MG63 (cell line): ENCODE results near the gene SIAH2. TPM values are rescaled to one million over a fixed set of nuclear protein-coding genes. Genes with fewer than 3 reads are reported as not detected.
"Not testable (repeated sequence)": the region's sequence is repeated elsewhere in the genome, so short reads cannot be mapped to it uniquely, and the experiment has no call there.

Source experiments
- DNase-seq: peaks from one replicate; pipeline ENCODE4 v3.0.0-alpha.2; 2020
- H3K27me3 ChIP-seq: fragments of 250-450 bp; sonication (Bioruptor Pico); 2 replicates; pipeline ENCODE4 v1.5.1; 2020; ENCODE audit warnings: mild to moderate bottlenecking, moderate library complexity
- H3K36me3 ChIP-seq: fragments of 250-450 bp; sonication (Bioruptor Pico); 2 replicates; pipeline ENCODE4 v1.5.1; 2020; ENCODE audit warnings: mild to moderate bottlenecking, moderate library complexity
- H3K4me3 ChIP-seq: fragments of 250-450 bp; sonication (Bioruptor Pico); 2 replicates; pipeline ENCODE4 v1.5.1; 2020; ENCODE audit warnings: mild to moderate bottlenecking, moderate library complexity
- H3K9me3 ChIP-seq: fragments of 250-450 bp; sonication (Bioruptor Pico); 2 replicates; pipeline ENCODE4 v1.5.1; 2020; ENCODE audit warnings: mild to moderate bottlenecking, moderate library complexity
- total RNA-seq: library from RNA; depleted of rRNA; stranded (reverse); fragments of >200 nt; shearing (Covaris generic); gene quantifications from 2 replicates; pipeline ENCODE4 v1.2.3, GENCODE V29; 2014; ENCODE audit warnings: low replicate concordance; rRNA removed

The SIAH2 gene, protein sequence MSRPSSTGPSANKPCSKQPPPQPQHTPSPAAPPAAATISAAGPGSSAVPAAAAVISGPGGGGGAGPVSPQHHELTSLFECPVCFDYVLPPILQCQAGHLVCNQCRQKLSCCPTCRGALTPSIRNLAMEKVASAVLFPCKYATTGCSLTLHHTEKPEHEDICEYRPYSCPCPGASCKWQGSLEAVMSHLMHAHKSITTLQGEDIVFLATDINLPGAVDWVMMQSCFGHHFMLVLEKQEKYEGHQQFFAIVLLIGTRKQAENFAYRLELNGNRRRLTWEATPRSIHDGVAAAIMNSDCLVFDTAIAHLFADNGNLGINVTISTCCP
- total RNA-seq: 27.4 and 31.3 TPM in 2 replicates

GRCh38 chr3:150763122-150763840, at the start of gene SIAH2:
SIAH2 (minus strand) TSS chr3:150763169; CDS start chr3:150762849, 320 bp downstream.
- H3K36me3 ChIP-seq: peaks cover 22% of the 10 kb centered on the region
- H3K9me3 ChIP-seq: no peaks in the 10 kb centered on the region
- DNase-seq: peak; percentile 97
- peak within 1 kb of the TSS; percentile 76 for H3K4me3 ChIP-seq
- no peaks in the 10 kb centered on the region for H3K27me3 ChIP-seq

DNA sequence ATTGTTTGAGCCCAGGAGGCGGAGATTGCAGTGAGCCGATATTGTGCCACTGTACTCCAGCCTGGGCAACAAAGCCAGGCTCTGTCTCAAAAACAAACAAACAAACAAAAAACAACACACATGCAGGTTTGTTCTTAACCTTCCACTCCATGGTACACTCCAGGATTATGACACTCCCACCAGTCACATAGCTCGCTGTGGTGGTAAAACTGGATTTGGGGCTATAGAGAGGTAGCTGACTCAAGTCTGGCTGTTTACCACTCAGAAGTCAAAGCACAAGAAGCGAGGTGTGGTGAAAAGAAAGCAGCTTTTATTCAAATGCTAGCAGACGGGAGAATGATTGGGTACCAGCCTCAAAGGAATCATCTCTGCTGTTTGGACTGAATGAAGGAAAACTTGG, 49.0 kb upstream of the SIAH2 start:
- H3K27me3 ChIP-seq: peaks cover 23% of the 10 kb centered on the region
- no peaks in the 10 kb centered on the region for H3K9me3 ChIP-seq
- DNase-seq: no peak
- H3K4me3 ChIP-seq: no peak overlapping the region
- H3K36me3 ChIP-seq: no peaks in the 10 kb centered on the region

DNA sequence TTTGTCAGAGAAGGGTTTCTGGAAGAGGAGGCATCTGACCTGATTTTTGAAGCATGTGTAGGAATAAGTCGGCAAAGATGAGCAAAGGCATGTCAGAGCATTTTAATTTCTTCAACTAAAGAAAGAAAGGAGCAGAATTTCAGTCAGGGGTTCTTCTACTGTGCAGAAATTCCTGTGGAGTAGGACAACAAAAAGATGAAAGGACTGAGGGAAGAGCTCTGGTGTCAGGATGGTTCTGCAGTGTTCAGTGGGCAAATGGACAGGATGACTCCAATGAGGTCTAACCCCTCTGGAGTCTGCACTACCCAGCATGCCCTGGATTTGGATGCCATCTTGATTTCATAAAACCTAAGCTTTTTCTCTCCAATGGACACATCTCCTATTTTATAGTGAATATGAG, 47.7 kb upstream of the SIAH2 start:
- no peak for DNase-seq
- Histone ChIP-seq H3K27me3 (peaks cover 25% of the 10 kb centered on the region), H3K36me3 (no peaks in the 10 kb centered on the region), H3K9me3 (no peaks in the 10 kb centered on the region), H3K4me3 (no peak overlapping the region)

DNA sequence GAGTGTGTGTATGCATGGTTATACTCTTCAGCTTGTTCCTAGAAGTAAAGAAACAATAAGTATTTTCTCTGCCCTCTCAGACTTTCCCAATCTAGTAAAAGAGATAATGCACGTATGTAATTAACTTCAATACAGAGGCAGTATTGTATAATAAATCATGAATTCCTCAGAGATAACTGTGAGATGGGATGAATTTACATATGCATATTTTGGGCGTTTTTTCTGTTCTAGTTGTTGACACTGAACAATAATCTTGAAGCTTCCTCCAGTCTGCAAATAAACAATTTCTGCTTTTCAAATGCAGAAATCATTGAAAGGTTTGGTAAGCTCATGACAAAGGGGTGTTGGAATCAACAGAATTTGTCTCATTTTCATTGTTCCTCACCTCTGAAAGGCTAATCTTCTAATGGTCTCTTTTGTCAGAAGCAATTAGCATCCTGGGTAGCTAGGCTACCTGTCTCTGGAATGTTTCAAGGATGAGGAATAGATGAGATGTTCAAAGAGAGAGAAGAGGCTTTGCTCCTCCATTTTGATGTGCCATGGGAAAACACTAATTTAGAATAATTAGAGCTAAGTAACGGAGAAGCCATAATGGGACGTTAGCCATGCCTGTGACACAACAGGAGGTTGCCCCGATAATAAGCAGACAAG, 43.3 kb upstream of the SIAH2 start:
- Histone ChIP-seq H3K27me3 (peaks cover 22% of the 10 kb centered on the region), H3K36me3 (no peaks in the 10 kb centered on the region), H3K9me3 (no peaks in the 10 kb centered on the region), H3K4me3 (no peak overlapping the region)
- no peak for DNase-seq

DNA sequence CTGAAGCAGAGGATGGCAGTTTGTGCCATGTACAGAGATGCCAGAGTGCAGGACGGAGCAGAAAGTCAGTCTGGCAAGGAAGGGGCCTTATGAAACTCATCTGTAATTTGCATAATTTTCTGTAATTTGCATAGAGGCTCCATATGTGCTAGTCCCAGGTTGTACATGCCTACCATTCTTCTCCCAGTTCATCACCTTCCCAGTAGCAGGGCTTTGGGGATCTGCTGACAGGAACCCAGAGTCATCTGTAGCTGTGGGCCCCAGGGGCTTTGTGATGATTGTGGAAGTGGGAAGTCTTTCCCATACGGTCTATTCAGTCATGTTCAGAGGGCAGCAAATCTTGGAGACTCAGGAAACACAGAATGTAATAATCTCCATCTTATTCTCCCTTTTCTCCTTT, 42.4 kb upstream of the SIAH2 start:
- Histone ChIP-seq H3K4me3 (no peak overlapping the region), H3K9me3 (no peaks in the 10 kb centered on the region), H3K36me3 (no peaks in the 10 kb centered on the region), H3K27me3 (peaks cover 19% of the 10 kb centered on the region)
- no peak for DNase-seq

DNA sequence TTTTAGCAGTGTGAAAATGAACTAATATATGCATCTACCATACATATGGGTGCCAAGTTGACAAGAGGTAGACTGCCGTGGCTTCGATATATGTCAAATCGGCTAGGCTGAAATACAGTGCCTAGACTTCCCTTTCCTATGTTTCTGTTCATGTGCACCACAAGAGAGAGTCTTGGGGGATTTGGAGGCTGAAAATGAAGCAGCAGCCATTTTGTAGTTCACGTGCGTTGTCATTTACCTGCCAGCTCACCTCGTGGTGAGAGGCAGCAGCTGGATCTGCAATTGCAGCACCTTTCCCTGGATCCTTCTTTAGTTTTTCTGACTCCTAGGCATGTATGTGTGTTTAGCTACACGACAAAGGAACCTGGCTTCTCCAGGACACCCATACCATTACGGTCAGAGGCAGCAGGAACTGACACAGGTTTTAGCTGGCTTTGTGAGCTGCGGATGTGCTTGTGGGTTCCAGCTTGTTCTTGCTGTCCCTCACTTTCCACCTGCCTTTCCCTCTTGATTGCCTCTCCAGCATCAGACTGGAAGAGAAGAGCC, 40.5 kb upstream of the SIAH2 start:
- DNase-seq: no peak
- H3K36me3 ChIP-seq: no peaks in the 10 kb centered on the region
- no peak overlapping the region for H3K4me3 ChIP-seq
- no peaks in the 10 kb centered on the region for H3K9me3 ChIP-seq
- peaks cover 24% of the 10 kb centered on the region for H3K27me3 ChIP-seq

- Histone ChIP-seq H3K4me3 (no peak overlapping the region), H3K36me3 (no peaks in the 10 kb centered on the region), H3K27me3 (peaks cover 38% of the 10 kb centered on the region), H3K9me3 (no peaks in the 10 kb centered on the region)
- DNase-seq: no peak
These were observed 37.8 kb upstream of the SIAH2 start for GRCh38 chr3:150800722-150801121.

DNA sequence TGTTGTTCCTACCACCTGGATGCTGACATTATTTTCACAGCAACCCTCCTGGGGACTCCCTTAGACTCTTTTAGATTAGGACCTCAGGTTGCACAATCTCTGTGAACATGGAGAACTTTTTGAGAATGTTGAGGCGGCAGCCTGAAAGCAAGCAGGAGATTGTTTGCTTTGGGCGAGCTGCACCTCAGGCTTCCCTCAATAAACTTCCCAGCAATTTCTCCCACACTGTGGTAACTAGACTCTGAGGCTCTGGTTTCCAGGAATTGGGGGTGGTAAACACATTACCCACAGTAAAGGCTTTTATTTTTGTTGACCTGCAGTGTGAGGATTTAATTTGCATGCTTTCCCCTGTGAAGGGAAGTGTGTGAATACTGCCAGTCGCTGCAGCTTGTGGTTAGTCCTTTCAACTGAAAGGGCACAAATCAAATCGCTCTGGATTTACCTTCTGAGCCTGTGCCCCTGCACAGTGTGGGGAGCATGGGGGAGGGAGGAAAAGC, 35.2 kb upstream of the SIAH2 start:
- Histone ChIP-seq H3K4me3 (no peak overlapping the region), H3K27me3 (peaks cover 32% of the 10 kb centered on the region), H3K9me3 (no peaks in the 10 kb centered on the region), H3K36me3 (no peaks in the 10 kb centered on the region)
- DNase-seq: no peak

DNA sequence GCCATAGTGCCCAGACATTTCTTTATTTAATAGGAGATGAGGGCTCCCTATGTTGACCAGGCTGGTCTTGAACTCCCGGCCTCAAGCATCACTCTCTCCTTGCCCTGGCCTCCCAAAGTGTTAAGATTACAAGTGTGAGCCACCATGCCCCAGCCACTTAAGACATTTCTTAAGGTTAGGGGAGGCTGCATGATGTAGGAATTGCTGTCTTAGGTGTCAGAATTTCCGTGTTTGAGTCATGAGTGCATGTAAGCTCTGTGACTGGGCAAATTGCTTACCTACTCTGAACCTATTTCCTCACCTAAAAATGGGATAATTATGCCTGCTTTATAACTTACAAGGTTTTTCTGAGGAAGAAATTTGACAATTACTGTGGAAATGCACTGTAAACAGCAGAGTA, 34.2 kb upstream of the SIAH2 start:
- Histone ChIP-seq H3K4me3 (no peak overlapping the region), H3K9me3 (no peaks in the 10 kb centered on the region), H3K27me3 (peaks cover 25% of the 10 kb centered on the region), H3K36me3 (no peaks in the 10 kb centered on the region)
- DNase-seq: no peak

DNA sequence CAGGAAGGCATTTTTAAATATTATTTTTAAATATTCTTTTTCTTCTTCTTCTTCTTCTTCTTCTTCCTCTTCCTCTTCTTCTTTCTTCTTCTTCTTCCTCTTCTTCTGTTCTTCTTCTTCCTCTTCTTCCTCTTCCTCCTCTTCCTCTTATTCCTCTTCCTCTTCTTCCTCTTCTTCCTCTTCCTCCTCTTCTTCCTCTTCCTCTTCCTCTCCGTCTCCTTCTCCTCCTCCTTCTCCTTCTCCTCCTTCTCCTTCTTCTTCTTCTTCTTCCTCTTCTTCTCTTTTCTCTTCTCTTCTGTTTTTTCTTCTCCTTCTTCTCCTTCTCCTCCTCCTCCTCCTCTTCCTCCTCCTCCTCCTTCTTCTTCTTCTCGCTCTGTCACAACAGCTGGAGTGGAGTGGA, 33.6 kb upstream of the SIAH2 start:
- H3K36me3 ChIP-seq, H3K9me3 ChIP-seq, H3K4me3 ChIP-seq, DNase-seq: not testable (repeated sequence)
- peaks cover 24% of the 10 kb centered on the region for H3K27me3 ChIP-seq

GRCh38 chr3:150793641-150794040, 30.7 kb upstream of the SIAH2 start:
- no peaks in the 10 kb centered on the region for H3K36me3 ChIP-seq
- DNase-seq: no peak
- no peaks in the 10 kb centered on the region for H3K9me3 ChIP-seq
- no peak overlapping the region for H3K4me3 ChIP-seq
- peaks cover 17% of the 10 kb centered on the region for H3K27me3 ChIP-seq

DNA sequence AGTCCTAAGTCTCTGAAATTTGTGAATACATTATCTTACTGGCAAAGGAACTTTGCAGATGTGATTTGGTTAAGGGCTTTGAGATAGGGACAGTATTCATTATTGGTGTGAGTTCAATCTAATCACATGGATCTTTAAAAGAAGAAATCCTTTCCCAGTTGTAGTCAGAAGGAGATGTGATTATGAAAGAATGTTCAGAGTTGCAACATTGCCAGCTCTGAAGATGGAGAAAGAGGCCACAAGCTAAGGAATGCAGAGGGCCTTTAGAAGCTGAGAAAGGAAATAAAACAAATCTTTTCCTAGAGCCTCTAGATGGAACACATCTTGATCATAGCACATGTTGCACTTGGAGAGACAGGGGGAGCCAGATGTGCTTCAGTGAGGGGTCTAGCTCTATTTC, 27.7 kb upstream of the SIAH2 start:
- DNase-seq: no peak
- no peaks in the 10 kb centered on the region for H3K9me3 ChIP-seq
- H3K27me3 ChIP-seq: no peaks in the 10 kb centered on the region
- H3K4me3 ChIP-seq: no peak overlapping the region
- H3K36me3 ChIP-seq: no peaks in the 10 kb centered on the region

DNA sequence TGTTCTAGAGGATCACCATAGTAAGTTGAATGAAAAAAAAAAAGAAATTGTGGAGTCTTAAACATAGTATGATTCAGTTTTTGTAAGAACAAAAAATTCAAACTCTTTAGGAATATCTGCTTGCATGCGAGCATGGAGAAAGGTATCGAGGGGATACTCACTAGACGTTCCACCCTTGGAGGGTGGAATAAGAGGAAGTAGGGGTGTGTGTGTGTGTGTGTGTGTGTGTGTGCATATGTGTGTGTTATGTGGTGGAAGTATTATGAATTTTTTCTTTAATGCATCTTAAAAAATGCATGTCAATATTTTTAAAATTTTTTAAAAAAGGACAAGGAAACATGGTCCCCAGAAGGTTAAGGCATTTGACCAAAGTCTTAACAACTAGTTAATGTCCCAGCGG, 26.5 kb upstream of the SIAH2 start:
- Histone ChIP-seq H3K27me3 (no peaks in the 10 kb centered on the region), H3K9me3 (no peaks in the 10 kb centered on the region), H3K36me3 (no peaks in the 10 kb centered on the region), H3K4me3 (no peak overlapping the region)
- DNase-seq: no peak

DNA sequence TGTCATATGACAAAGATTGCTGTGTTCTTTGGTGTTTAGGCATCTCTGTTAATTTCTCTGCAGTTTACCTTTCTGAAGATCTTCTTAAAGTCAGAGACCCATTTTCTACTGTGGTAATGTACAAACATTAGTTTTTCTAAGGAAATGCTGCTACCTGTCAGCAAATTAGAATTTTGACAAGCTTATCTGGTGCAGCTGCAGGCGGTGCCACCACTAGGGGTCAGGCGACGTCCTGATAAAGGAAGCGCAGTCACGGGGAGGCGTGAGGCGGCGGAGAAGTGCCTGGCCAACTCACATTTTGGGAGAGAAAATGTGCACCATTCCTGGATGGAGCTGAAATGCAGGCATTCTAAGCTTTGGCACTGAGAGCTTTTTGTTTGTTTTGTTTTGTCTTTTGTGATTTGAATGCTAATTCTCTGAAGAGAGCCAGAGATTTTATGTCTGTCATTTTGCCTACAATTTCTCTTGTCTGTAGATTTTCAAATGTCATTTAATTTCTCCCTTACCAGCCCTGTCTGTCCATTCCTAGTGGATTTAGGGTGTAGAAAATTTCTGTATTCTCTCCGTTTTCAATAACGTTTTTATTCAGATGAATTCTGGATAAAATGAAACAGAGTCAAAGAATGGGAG, 24.9 kb upstream of the SIAH2 start:
- Histone ChIP-seq H3K9me3 (no peaks in the 10 kb centered on the region), H3K36me3 (no peaks in the 10 kb centered on the region), H3K27me3 (no peaks in the 10 kb centered on the region), H3K4me3 (no peak overlapping the region)
- DNase-seq: peak; percentile 78

- Histone ChIP-seq H3K9me3 (no peaks in the 10 kb centered on the region), H3K36me3 (no peaks in the 10 kb centered on the region), H3K27me3 (no peaks in the 10 kb centered on the region), H3K4me3 (no peak overlapping the region)
- DNase-seq: no peak
These were observed 23.8 kb upstream of the SIAH2 start for GRCh38 chr3:150786791-150787190.

GRCh38 chr3:150784747-150785125, 21.8 kb upstream of the SIAH2 start:
- DNase-seq: peak; percentile 20
- Histone ChIP-seq H3K36me3 (no peaks in the 10 kb centered on the region), H3K9me3 (no peaks in the 10 kb centered on the region), H3K27me3 (no peaks in the 10 kb centered on the region), H3K4me3 (no peak overlapping the region)
